ENCODE data around the gene IGF2BP2. TPM values are rescaled to one million over a fixed set of nuclear protein-coding genes. Genes with fewer than 3 reads are reported as not detected.
"Not testable (repeated sequence)": the region's sequence is repeated elsewhere in the genome, so short reads cannot be mapped to it uniquely, and the experiment has no call there.

IGF2BP2 gene
- total RNA-seq, 1 donor, result 67.8 TPM

DNA sequence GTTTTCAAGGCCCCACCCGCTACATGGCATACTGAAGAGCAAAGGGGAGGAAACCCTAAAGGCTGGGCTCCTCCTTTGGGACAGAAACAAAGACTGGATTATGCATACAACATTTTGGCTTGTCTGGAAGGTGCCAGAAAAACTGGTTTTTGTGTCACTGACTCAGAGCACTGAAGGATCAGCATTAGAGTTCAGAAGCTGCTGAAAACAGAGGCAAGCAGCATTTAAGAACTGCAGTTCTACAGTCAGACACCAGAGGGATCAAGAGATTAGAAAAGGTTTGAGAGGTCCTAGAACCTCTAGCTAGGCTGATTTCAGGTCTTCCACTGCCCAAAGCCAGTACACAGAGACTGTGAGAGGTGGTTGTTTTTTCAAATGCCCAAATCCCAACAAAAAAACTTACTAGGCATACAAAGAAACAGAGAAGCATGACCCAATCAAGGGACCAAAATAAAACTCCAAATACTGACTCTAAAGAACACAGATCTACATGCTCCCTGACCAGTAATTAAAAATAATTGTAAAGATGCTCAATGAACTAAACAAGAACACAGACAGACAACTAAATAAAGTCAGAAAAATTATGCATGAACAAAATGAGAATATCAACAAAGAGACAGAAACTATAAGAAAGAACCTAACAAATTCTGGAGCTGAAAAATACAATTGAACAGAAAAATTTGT lies 147.6 kb downstream of the IGF2BP2 start:
- DNase-seq (ENCODE audit: low read depth), result peak; percentile 77
- TF ChIP-seq, protein P1, sequence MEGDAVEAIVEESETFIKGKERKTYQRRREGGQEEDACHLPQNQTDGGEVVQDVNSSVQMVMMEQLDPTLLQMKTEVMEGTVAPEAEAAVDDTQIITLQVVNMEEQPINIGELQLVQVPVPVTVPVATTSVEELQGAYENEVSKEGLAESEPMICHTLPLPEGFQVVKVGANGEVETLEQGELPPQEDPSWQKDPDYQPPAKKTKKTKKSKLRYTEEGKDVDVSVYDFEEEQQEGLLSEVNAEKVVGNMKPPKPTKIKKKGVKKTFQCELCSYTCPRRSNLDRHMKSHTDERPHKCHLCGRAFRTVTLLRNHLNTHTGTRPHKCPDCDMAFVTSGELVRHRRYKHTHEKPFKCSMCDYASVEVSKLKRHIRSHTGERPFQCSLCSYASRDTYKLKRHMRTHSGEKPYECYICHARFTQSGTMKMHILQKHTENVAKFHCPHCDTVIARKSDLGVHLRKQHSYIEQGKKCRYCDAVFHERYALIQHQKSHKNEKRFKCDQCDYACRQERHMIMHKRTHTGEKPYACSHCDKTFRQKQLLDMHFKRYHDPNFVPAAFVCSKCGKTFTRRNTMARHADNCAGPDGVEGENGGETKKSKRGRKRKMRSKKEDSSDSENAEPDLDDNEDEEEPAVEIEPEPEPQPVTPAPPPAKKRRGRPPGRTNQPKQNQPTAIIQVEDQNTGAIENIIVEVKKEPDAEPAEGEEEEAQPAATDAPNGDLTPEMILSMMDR (IDR thresholded peaks at IDR 0.05; ENCODE audit: insufficient read depth, low read depth, low read length), result peak; percentile 90
- no peak overlapping the region for H3K4me3 ChIP-seq (ENCODE audit: low read depth, low read length)

DNA sequence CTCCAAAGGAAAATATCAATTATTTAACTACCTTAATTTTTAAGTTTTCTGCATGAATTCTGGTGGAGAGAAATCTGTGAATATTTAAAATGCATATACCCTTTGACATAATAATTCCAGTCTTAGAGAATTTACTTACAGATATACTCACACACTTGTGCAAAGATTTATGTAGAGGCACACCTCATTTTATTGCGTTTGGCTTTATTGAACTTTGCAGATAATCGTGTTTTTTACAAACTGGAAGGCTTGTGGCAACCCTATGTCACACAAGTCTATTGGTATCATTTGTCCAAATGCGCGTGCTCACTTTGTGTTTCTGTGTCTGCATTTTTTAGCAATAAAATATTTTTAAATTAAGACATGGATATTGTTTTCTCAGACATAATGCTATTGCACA lies 157.3 kb downstream of the IGF2BP2 start:
- no peak overlapping the region for H3K4me3 ChIP-seq (ENCODE audit: low read depth, low read length)
- no peak for DNase-seq (ENCODE audit: low read depth)
- TF ChIP-seq, protein P1 (IDR thresholded peaks at IDR 0.05; ENCODE audit: insufficient read depth, low read depth, low read length), result no peak

DNA sequence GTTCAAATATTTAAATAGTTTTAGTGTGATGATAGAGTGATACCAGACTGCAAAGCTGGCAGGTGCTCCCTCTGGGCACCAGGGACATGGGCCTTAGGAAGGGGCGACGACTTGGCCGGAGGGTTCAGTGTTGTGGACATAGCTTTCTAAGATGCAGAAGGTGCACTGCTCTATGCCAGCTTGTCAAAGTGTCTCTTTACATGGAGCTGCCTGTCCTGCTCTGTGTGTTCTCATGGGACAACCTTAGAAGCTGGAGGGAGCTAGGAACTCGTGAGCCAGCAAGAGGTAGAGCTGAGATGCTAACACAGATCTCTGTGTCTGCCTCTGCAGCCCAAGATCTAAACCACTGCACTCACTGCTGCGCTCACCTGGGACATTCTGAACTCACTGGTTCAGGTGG lies 160.9 kb downstream of the IGF2BP2 start:
- H3K4me3 ChIP-seq (ENCODE audit: low read depth, low read length), result no peak overlapping the region
- TF ChIP-seq, protein P1 (IDR thresholded peaks at IDR 0.05; ENCODE audit: insufficient read depth, low read depth, low read length), result no peak
- no peak for DNase-seq (ENCODE audit: low read depth)

DNA sequence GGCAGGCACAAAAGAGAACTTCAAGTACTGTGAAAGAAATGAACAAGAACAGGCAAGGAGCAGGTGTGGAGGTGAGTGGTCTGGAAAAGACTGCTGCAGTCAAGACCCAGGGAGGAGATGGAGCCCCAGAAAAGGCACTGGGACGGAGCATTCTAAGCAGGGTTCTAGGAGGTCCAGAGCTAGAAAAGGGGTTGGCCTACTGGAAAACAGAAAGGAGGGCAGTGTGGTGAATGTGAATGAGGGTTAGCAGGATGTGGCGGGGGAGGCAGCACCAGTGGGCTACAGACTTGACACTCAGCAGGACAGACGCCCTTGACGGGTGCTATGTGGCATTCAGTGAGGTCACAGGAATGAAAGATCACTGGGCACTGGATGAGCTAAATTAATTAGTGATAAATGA lies 163.1 kb downstream of the IGF2BP2 start:
- TF ChIP-seq, protein P1 (IDR thresholded peaks at IDR 0.05; ENCODE audit: insufficient read depth, low read depth, low read length), result no peak
- no peak for DNase-seq (ENCODE audit: low read depth)
- no peak overlapping the region for H3K4me3 ChIP-seq (ENCODE audit: low read depth, low read length)

- DNase-seq (ENCODE audit: low read depth); H3K4me3 ChIP-seq (ENCODE audit: low read depth, low read length): not testable (repeated sequence)
Measured at GRCh38 chr3:185661296-185661695, 163.5 kb downstream of the IGF2BP2 start.

DNA sequence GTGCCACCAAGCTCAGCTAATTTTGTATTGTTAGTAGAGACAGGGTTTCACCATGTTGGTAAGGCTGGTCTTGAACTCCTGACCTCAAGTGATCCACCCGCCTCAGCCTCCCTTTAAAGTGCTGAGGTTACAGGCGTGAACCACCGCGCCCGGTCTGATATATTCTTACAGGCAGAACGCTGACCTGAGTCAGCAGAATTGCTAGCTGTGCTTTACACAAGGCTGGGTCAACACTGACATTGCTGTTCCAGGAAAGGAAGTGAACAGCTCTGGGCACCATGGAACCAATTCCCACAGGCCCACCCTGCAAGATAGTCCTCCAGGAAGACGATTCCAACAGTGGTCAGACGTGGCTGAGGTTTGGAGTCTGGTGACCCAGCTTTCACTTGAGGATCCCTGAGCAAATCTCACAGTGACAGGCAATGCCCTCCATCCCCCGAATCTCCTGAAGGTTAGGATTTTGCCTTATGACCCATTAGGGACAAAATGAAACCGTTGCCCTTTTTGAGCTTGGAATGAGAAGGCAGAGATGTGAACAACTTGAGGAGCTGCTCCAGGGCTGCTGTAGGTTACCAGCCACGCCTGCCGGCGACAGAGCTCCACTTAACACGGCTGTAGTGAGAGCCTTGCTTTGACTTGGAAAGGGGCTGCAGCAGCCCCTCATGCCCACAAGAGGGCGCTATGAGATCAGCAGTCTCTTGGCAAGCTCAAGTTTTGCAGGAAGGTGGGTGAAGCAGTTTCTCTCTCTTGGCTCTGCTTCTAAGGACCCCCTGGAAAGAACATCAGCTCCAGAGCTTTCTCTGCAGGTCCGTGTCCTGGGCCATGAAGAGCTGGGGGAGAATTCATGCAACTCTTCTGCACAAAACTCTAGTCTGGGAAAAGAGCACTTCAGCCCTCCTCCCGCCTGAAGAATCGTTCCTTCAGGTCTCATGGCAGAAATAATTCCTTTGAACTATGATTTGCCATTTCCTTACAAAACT lies 164.6 kb downstream of the IGF2BP2 start:
- H3K4me3 ChIP-seq (ENCODE audit: low read depth, low read length), result no peak overlapping the region
- DNase-seq (ENCODE audit: low read depth), result peak; percentile 86
- TF ChIP-seq, protein P1 (IDR thresholded peaks at IDR 0.05; ENCODE audit: insufficient read depth, low read depth, low read length), result peak; percentile 99

DNA sequence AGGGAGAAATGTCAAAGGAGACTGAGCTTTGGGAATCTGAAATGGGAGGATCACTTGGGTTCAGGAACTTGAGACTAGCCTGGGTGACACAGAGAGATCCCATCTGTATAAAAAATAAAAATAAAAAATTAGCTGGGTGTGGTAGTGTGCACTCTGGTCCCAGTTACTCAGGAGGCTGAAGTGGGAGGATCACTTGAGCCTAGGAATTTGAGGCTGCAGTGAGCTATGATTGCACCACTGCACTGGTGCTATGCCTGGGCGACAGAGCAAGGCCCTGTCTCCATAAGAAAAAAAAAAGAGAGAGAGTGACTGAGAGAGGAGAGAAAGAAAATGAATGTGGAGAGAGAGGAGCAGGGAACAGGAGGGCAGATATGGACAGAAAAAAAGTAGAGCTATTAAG lies 165.9 kb downstream of the IGF2BP2 start:
- DNase-seq (ENCODE audit: low read depth), result no peak
- TF ChIP-seq, protein P1 (IDR thresholded peaks at IDR 0.05; ENCODE audit: insufficient read depth, low read depth, low read length), result no peak
- no peak overlapping the region for H3K4me3 ChIP-seq (ENCODE audit: low read depth, low read length)
